ENCODE data around the gene PATJ.

- no peak for TF ChIP-seq POLR2AphosphoS5 (IDR thresholded peaks at IDR 0.05)
- TF ChIP-seq POLR2A (IDR thresholded peaks at IDR 0.05), result no peak
- TF ChIP-seq CTCF (IDR thresholded peaks at IDR 0.05), result peak; percentile 26 to 47 (median 32)
Observed at GRCh38 chr1:62144238-62144831, 402.1 kb downstream of the PATJ start.
